22Rv1 (cell line): ENCODE measurements around the gene GLYR1.

Experiments
- CTCF ChIP-seq: fragments of 450-650 bp; IDR thresholded peaks from 2 replicates; pipeline ENCODE4 v1.5.1; 2017; ENCODE audit warnings: mild to moderate bottlenecking
- ZFX ChIP-seq: fragments of 450-650 bp; IDR thresholded peaks from 2 replicates; pipeline ENCODE4 v1.6.1; 2017; ENCODE audit warnings: antibody characterized with exemption, borderline replicate concordance

GRCh38 chr16:4870138-4870671 is 23.1 kb upstream of the GLYR1 start:
- TF ChIP-seq CTCF: no peak
- TF ChIP-seq ZFX: no peak
